K562 (cell line): ENCODE measurements around the gene LTBP2. TPM values are rescaled to one million over a fixed set of nuclear protein-coding genes. Genes with fewer than 3 reads are reported as not detected.

ENCODE experiments used
- ATAC-seq: fragments of 200-7000 bp; cut with Tn5 transposase; 3 replicates; pipeline ENCODE4 v1.9.1; 2020; ENCODE audit warnings: moderate library complexity
- BruUV-seq: library from RNA; stranded (reverse); fragments of 400-500 nt; replicated peaks from 2 replicates; lab custom pipeline; 2021; lab: Mats Ljungman, UMichigan
- CTCF ChIA-PET: fragments of 300-600 bp; formaldehyde crosslinking; extraction: SDS; loops from one replicate; lab custom pipeline; 2021; ENCODE audit warnings: low intra/inter-chr PET ratio; lab: Yijun Ruan, JAX
- POLR2A ChIA-PET: fragments of 300-600, 350-650 bp; sonication (Branson Sonifier 250); formaldehyde crosslinking; extraction: SDS; loops from one replicate; lab custom pipeline; 2021; ENCODE audit warnings: antibody characterized with exemption, inconsistent platforms; lab: Yijun Ruan, JAX
- DNase-seq, 4 experiments: peaks; one replicate each; pipeline versions ENCODE4 v3.0.0 to v3.0.0-alpha.2; 2011 to 2018; ENCODE audit warnings: low spot score in 3 of 4, mixed read lengths in 3 of 4; ENCODE audit errors: extremely low read depth in 1 of 4
- FAIRE-seq: peaks from 2 replicates; lab custom pipeline; 2011; peaks lifted over from hg19 to GRCh38; lab: Jason Lieb, UNC
- H2AFZ ChIP-seq: 2 replicates; pipeline ENCODE4 v1.6.0; 2011; ENCODE audit warnings: low read depth, low read length, control low read depth, inconsistent platforms
- H3K27ac ChIP-seq: fragments of 200-600 bp; 3 replicates; pipeline ENCODE4 v1.8.0; 2011; ENCODE audit warnings: low read depth, mild to moderate bottlenecking, control low read depth, inconsistent platforms, low read length, moderate library complexity, mixed read lengths; ENCODE audit errors: extremely low read depth
- H3K27me3 ChIP-seq, 2 experiments: fragments of 300-600 bp in 1 of 2; 2 replicates in 1 of 2; 3 replicates in 1 of 2; pipeline versions ENCODE4 v1.6.0 to v1.8.0; 2011; ENCODE audit warnings: inconsistent platforms in 2 of 2, low read length in 2 of 2, mild to moderate bottlenecking in 1 of 2, mixed read lengths in 1 of 2, moderate library complexity in 1 of 2; ENCODE audit not compliant: control insufficient read depth in 2 of 2, insufficient read depth in 2 of 2
- H3K36me3 ChIP-seq: fragments of 300-600 bp; 3 replicates; pipeline ENCODE4 v1.8.0; 2011; ENCODE audit warnings: mild to moderate bottlenecking, low read length, inconsistent platforms; ENCODE audit not compliant: control insufficient read depth, insufficient read depth
- H3K4me1 ChIP-seq, 2 experiments: fragments of 200-600 bp in 1 of 2; replicated peaks in 1 of 2; 2 replicates in 1 of 2; 3 replicates in 1 of 2; pipeline versions ENCODE4 v1.5.1 to v1.8.0; 2011; ENCODE audit warnings: inconsistent platforms in 2 of 2, low read length in 2 of 2, mild to moderate bottlenecking in 1 of 2, mixed read lengths in 1 of 2, moderate library complexity in 1 of 2; ENCODE audit not compliant: control insufficient read depth in 2 of 2, insufficient read depth in 2 of 2
- H3K4me2 ChIP-seq: 2 replicates; pipeline ENCODE4 v1.6.1; 2011; ENCODE audit warnings: low read length, control low read depth, inconsistent platforms, mixed read lengths; ENCODE audit not compliant: insufficient read depth
- H3K4me3 ChIP-seq: fragments of 200-600 bp; sonication (generic), shearing (Covaris generic); 2 replicates; pipeline ENCODE4 v1.5.1; 2016; ENCODE audit warnings: control low read depth, inconsistent platforms
- H3K79me2 ChIP-seq: fragments of 200-600 bp; 3 replicates; pipeline ENCODE4 v1.8.0; 2011; ENCODE audit warnings: low read length, inconsistent platforms; ENCODE audit not compliant: control insufficient read depth, insufficient read depth
- H3K9ac ChIP-seq, 2 experiments: 2 replicates each; pipeline versions ENCODE4 v1.6.0 to v1.6.1; 2011; ENCODE audit warnings: low read depth in 2 of 2, low read length in 2 of 2, control low read depth in 1 of 2, inconsistent platforms in 1 of 2, mild to moderate bottlenecking in 1 of 2, mixed read lengths in 1 of 2; ENCODE audit not compliant: insufficient read depth in 1 of 2
- H3K9me1 ChIP-seq: one replicate; pipeline ENCODE4 v1.6.0; 2011; ENCODE audit warnings: inconsistent platforms, mild to moderate bottlenecking, low read length, moderate library complexity; ENCODE audit not compliant: control insufficient read depth, insufficient read depth
- H3K9me3 ChIP-seq: replicated peaks from 2 replicates; pipeline ENCODE4 v1.5.1; 2011; ENCODE audit warnings: low read depth, low read length, inconsistent platforms; ENCODE audit not compliant: control insufficient read depth, insufficient read depth
- H4K20me1 ChIP-seq: replicated peaks from 2 replicates; pipeline ENCODE4 v1.6.1; 2011; ENCODE audit warnings: low read length, inconsistent platforms, mixed read lengths; ENCODE audit not compliant: control insufficient read depth, insufficient read depth
- CCNT2 ChIP-seq: IDR thresholded peaks from 2 replicates; pipeline ENCODE4 v1.6.1; 2011; ENCODE audit warnings: borderline replicate concordance, low read depth, mild to moderate bottlenecking, moderate library complexity, mixed read lengths, low read length; ENCODE audit not compliant: insufficient read length; ENCODE audit errors: extremely low read depth
- DMBX1 ChIP-seq: fragments of 250-450 bp; sonication (Bioruptor Pico); IDR thresholded peaks from 2 replicates; pipeline ENCODE4 v1.8.0; 2022; ENCODE audit warnings: inconsistent platforms, mild to moderate bottlenecking, moderate library complexity, borderline replicate concordance
- FUS ChIP-seq: fragments of 200-400 bp; formaldehyde crosslinking; optimal IDR thresholded peaks from 2 replicates; pipeline ENCODE3; 2017; ENCODE audit warnings: low read depth, low read length
- HDAC1 ChIP-seq, 2 experiments: fragments of 450-650 bp; IDR thresholded peaks; 2 replicates each; pipeline ENCODE4 v1.6.1; 2016 to 2017; ENCODE audit warnings: inconsistent platforms in 1 of 2, mild to moderate bottlenecking in 1 of 2, moderate library complexity in 1 of 2
- KLF1 ChIP-seq: fragments of 450-650 bp; IDR thresholded peaks from 2 replicates; pipeline ENCODE4 v1.6.1; 2016; ENCODE audit warnings: missing genetic modification characterization, missing compliant biosample characterization
- MTA3 ChIP-seq: fragments of 450-650 bp; formaldehyde crosslinking; IDR thresholded peaks from 2 replicates; pipeline ENCODE4 v1.6.1; 2017; ENCODE audit warnings: mild to moderate bottlenecking, borderline replicate concordance
- NCOA2 ChIP-seq, 2 experiments: fragments of 450-650 bp; IDR thresholded peaks; 2 replicates each; pipeline ENCODE4 v1.6.1; 2018; ENCODE audit warnings: mild to moderate bottlenecking in 2 of 2, moderate library complexity in 1 of 2; ENCODE audit not compliant: partially characterized antibody in 2 of 2
- NCOR1 ChIP-seq: fragments of 450-650 bp; IDR thresholded peaks from 2 replicates; pipeline ENCODE4 v1.6.1; 2016; ENCODE audit warnings: mild to moderate bottlenecking, moderate library complexity
- NELFE ChIP-seq: IDR thresholded peaks from 2 replicates; pipeline ENCODE4 v1.6.1; 2011; ENCODE audit warnings: mild to moderate bottlenecking; ENCODE audit not compliant: insufficient read depth, insufficient read length
- RBM17 ChIP-seq: fragments of 200-400 bp; formaldehyde crosslinking; IDR thresholded peaks from 2 replicates; pipeline ENCODE4 v1.6.1; 2017; ENCODE audit warnings: low read depth, mild to moderate bottlenecking, low read length, borderline replicate concordance
- RFX1 ChIP-seq: fragments of 450-650 bp; IDR thresholded peaks from 2 replicates; pipeline ENCODE4 v1.6.1; 2016; ENCODE audit warnings: mild to moderate bottlenecking, moderate library complexity
- THRAP3 ChIP-seq: fragments of 450-650 bp; IDR thresholded peaks from 2 replicates; pipeline ENCODE4 v1.6.1; 2016; ENCODE audit warnings: mild to moderate bottlenecking, inconsistent platforms, borderline replicate concordance
- ZNF695 ChIP-seq: fragments of 450-650 bp; formaldehyde crosslinking; IDR thresholded peaks from 2 replicates; pipeline ENCODE4 v1.4.0; 2020; ENCODE audit warnings: mild to moderate bottlenecking, moderate library complexity
- WGBS: fragments of 100-300 bp; shearing (Covaris generic); methylation state at CpG from one replicate; pipeline ENCODE4 v1.1.6; 2016; ENCODE audit warnings: low coverage, mixed read lengths; ENCODE audit not compliant: insufficient coverage; ENCODE audit errors: missing lambda C conversion rate; 5-methylcytosine and 5-hydroxymethylcytosine counted together
- in situ Hi-C: fragments of 300-500 bp; cut with MboI; formaldehyde crosslinking; loops from 4 replicates; pipeline ENCODE4 v1.15.0; 2018; ENCODE audit warnings: inconsistent platforms, mixed read lengths
- intact Hi-C: fragments of 100-400 bp; cut with micrococcal nuclease; formaldehyde crosslinking; loops from 2 replicates; pipeline ENCODE4 v1.14.2; 2022
- polyA plus RNA-seq, 8 experiments: library from polyadenylated mRNA; depleted of rRNA in 4 of 8; stranded (reverse) in 5 of 8; unstranded in 3 of 8; fragments of >200 nt; fragmentation: Nextera tagmentation in 2 of 8; fragmentation: Illumina TruSeq in 1 of 8; extraction: Ambion mirVana in 2 of 8; extraction: Trizol in 1 of 8; gene quantifications; 2 replicates each; pipeline versions ENCODE4 v1.2.1 to v1.2.3, GENCODE V29; 2011 to 2014; ENCODE audit warnings: inconsistent platforms in 1 of 8, missing spikeins in 1 of 8
- total RNA-seq, 7 experiments: library from RNA; depleted of rRNA in 6 of 7; stranded (reverse); fragments of >200 nt in 6 of 7; fragmentation: Illumina TruSeq in 2 of 7; extraction: Trizol in 2 of 7; gene quantifications; 2 replicates each; pipeline versions ENCODE4 v1.2.1 to v1.2.3, GENCODE V29; 2011 to 2021; ENCODE audit warnings: low replicate concordance in 1 of 7
- TF ChIP-seq, protein P1 (sequence below), 2 experiments: fragments of 450-650 bp; IDR thresholded peaks; 2 replicates each; pipeline ENCODE4 v1.6.1; 2016; ENCODE audit warnings: mild to moderate bottlenecking in 2 of 2, borderline replicate concordance in 1 of 2, low read depth in 1 of 2, moderate library complexity in 1 of 2

LTBP2 gene
- total and polyA plus RNA-seq, 9 of the 15 experiments (the other 6 are each of a cell fraction or from before 2014, with no cell fraction given), result under 0.01 to 0.18 (median 0.03) TPM; not detected in 3

GRCh38 chr14:74658535-74659131, 46.6 kb upstream of the LTBP2 start (continued):
- TF ChIP-seq DMBX1 (CRISPR knock-in tag), result no peak
- TF ChIP-seq RFX1, result no peak
- TF ChIP-seq THRAP3, result no peak
- no peak for TF ChIP-seq NELFE

DNA sequence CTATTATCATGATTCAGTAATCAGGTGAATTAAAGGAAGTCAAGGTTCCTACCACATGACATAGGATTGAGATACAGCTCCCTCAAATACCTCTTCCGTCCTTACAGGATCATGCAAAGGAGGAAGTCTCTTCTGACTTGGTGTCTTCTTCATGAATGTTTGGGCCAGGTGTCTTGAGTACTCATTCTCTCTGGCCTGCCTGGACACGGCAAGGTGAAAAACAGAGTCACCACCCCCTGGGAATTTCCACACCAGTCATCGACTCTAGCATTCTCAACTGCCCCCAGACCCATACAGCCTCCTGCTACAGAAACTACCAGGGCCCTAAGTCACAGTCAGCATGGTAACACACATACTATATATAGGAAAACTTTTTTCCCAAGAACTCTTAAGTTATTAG, 44.9 kb upstream of the LTBP2 start:
- no peak overlapping the region for H3K4me2 ChIP-seq
- intact Hi-C loops, result no loop called here
- POLR2A ChIA-PET, result no interaction called here
- peaks cover 3% of the 10 kb centered on the region for H3K9me1 ChIP-seq
- BruUV-seq, result no TSS peak
- no peak overlapping the region for H3K27ac ChIP-seq
- WGBS, result 100% methylated on average over 2 of the region's 3 CpGs
- H3K4me3 ChIP-seq, result no peak overlapping the region
- no peak for ATAC-seq
- no peaks in the 10 kb centered on the region for H3K79me2 ChIP-seq
- no peaks in the 10 kb centered on the region for H4K20me1 ChIP-seq
- H3K4me1 ChIP-seq, result peaks cover 0 to 12% of the 10 kb centered on the region in 2 experiments; a peak in 2 of 5 replicates
- H3K9me3 ChIP-seq, result no peaks in the 10 kb centered on the region
- no peaks in the 10 kb centered on the region for H3K27me3 ChIP-seq
- in situ Hi-C loops, result no loop called here
- H3K9ac ChIP-seq, result no peak overlapping the region
- DNase-seq, result no peak
- peaks cover 15% of the 10 kb centered on the region; the same call in 2 of the 3 replicates for H3K36me3 ChIP-seq
- no peak overlapping the region for H2AFZ ChIP-seq
- no peak for FAIRE-seq
- CTCF ChIA-PET, result no interaction called here
- TF ChIP-seq THRAP3, result no peak
- TF ChIP-seq FUS, result no peak
- TF ChIP-seq, protein P1, sequence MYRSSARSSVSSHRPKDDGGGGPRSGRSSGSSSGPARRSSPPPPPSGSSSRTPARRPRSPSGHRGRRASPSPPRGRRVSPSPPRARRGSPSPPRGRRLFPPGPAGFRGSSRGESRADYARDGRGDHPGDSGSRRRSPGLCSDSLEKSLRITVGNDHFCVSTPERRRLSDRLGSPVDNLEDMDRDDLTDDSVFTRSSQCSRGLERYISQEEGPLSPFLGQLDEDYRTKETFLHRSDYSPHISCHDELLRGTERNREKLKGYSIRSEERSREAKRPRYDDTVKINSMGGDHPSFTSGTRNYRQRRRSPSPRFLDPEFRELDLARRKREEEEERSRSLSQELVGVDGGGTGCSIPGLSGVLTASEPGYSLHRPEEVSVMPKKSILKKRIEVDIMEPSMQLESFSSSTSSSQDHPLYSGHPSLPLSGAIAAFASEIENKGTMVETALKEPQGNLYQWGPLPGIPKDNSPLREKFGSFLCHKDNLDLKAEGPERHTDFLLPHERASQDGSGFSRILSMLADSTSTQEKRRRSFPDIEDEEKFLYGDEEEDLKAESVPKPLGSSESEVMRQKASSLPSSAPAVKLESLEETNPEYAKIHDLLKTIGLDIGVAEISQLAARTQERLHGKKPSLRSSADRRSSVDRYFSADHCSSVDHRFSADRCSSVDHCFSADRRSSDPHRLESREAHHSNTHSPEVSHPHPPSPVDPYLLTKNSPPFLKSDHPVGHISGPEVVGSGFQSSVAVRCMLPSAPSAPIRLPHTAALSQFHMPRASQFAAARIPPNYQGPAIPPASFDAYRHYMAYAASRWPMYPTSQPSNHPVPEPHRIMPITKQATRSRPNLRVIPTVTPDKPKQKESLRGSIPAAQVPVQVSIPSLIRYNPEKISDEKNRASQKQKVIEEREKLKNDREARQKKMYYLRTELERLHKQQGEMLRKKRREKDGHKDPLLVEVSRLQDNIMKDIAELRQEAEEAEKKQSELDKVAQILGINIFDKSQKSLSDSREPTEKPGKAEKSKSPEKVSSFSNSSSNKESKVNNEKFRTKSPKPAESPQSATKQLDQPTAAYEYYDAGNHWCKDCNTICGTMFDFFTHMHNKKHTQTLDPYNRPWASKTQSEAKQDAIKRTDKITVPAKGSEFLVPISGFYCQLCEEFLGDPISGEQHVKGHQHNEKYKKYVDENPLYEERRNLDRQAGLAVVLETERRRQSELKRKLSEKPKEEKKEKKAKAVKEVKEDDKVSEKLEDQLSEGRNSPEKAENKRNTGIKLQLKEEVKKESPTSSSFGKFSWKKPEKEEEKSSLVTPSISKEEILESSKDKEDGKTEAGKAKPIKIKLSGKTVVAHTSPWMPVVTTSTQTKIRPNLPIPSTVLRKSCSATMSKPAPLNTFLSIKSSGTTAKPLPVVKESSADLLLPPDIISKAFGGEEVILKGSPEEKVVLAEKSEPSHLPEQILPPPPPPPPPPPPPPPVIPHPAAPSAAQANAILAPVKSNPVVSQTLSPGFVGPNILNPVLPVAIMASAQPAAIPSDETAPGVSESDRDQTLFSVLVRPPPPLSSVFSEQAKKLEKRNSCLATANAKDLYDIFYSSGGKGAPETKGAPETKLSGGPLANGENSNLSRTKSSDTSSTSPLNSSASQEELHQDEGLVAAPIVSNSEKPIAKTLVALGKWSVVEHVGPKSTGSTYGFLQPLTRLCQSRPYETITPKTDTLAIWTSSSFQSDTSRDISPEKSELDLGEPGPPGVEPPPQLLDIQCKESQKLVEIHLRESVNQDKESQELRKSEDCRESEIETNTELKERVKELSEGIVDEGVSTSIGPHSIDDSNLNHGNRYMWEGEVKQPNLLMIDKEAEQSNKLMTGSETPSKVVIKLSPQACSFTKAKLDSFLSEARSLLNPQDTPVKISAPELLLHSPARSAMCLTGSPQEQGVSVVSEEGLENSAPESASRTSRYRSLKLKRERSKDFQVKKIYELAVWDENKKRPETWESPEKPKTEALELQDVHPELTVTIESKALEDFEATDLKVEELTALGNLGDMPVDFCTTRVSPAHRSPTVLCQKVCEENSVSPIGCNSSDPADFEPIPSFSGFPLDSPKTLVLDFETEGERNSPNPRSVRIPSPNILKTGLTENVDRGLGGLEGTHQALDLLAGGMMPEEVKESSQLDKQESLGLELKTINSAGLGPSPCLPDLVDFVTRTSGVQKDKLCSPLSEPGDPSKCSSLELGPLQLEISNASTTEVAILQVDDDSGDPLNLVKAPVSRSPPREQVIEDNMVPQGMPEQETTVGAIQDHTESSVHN (IDR thresholded peaks at IDR 0.05; ENCODE audit: borderline replicate concordance in 1 of 2, low read depth in 1 of 2), result no peak
- no peak for TF ChIP-seq KLF1 (tag)
- no peak for TF ChIP-seq MTA3
- TF ChIP-seq NCOR1, result no peak
- TF ChIP-seq CCNT2, result no peak
- TF ChIP-seq HDAC1 (IDR thresholded peaks at IDR 0.05), result no peak
- no peak for TF ChIP-seq RBM17
- TF ChIP-seq NCOA2 (IDR thresholded peaks at IDR 0.05; ENCODE audit: partially characterized antibody in 2 of 2), result no peak
- no peak for TF ChIP-seq ZNF695
